GM12875 (cell line): ENCODE data around the gene FASLG.

Experiments used
- H3K4me3 ChIP-seq: one replicate; pipeline ENCODE4 v1.5.1; 2011; ENCODE audit warnings: low read depth, low read length, control low read depth
- CTCF ChIP-seq: IDR thresholded peaks from 2 replicates; pipeline ENCODE4 v1.5.1; 2011; ENCODE audit warnings: low read depth, mild to moderate bottlenecking, control low read depth, inconsistent platforms, low read length, moderate library complexity, borderline replicate concordance; ENCODE audit not compliant: insufficient read depth

Gene FASLG

GRCh38 chr1:172670791-172671190 lies 11.9 kb downstream of the FASLG start:
- TF ChIP-seq CTCF: no peak
- no peak overlapping the region for H3K4me3 ChIP-seq

- TF ChIP-seq CTCF: no peak
- H3K4me3 ChIP-seq: no peak overlapping the region
Measured at GRCh38 chr1:172671591-172671990, 12.7 kb downstream of the FASLG start.

GRCh38 chr1:172672720-172673119 lies 13.8 kb downstream of the FASLG start:
- TF ChIP-seq CTCF: no peak
- H3K4me3 ChIP-seq: no peak overlapping the region

- H3K4me3 ChIP-seq: no peak overlapping the region
- TF ChIP-seq CTCF: no peak
Measured at GRCh38 chr1:172673761-172674160, 14.9 kb downstream of the FASLG start.

- H3K4me3 ChIP-seq: no peak overlapping the region
- no peak for TF ChIP-seq CTCF
Measured at GRCh38 chr1:172674831-172675613, 16.1 kb downstream of the FASLG start.

- TF ChIP-seq CTCF: no peak
- H3K4me3 ChIP-seq: no peak overlapping the region
Measured at GRCh38 chr1:172679000-172679772, 20.3 kb downstream of the FASLG start.
